Mesothelial cell of epicardium (in vitro differentiated cells): ENCODE data around the gene SHOX. TPM values are rescaled to one million over a fixed set of nuclear protein-coding genes. Genes with fewer than 3 reads are reported as not detected.

ENCODE experiments used
- DNase-seq, 2 experiments: peaks; one replicate each; pipeline ENCODE4 v3.0.0; 2021; ENCODE audit warnings: low spot score in 2 of 2; ENCODE audit not compliant: unreplicated experiment in 2 of 2
- H3K27ac Mint-ChIP-seq: 2 replicates; pipeline ENCODE4 v1.8.0; 2021; ENCODE audit warnings: mixed read lengths
- H3K27me3 Mint-ChIP-seq: 2 replicates; pipeline ENCODE4 v1.8.0; 2021; ENCODE audit warnings: low read depth, mixed read lengths
- H3K36me3 Mint-ChIP-seq: 2 replicates; pipeline ENCODE4 v1.8.0; 2021; ENCODE audit warnings: mixed read lengths
- H3K4me1 Mint-ChIP-seq: 2 replicates; pipeline ENCODE4 v1.8.0; 2021; ENCODE audit warnings: mixed read lengths
- H3K4me3 Mint-ChIP-seq: 2 replicates; pipeline ENCODE4 v1.8.0; 2021; ENCODE audit warnings: mild to moderate bottlenecking, moderate library complexity, mixed read lengths
- H3K9me3 Mint-ChIP-seq: 2 replicates; pipeline ENCODE4 v1.8.0; 2021; ENCODE audit warnings: mixed read lengths
- total RNA-seq: library from RNA; stranded (reverse); gene quantifications from 3 replicates; pipeline ENCODE4 v1.2.1, GENCODE V29; 2021
- TF ChIP-seq, protein P1 (sequence below): fragments of 200-600 bp; sonication (generic); IDR thresholded peaks from one replicate; pipeline ENCODE4 v1.5.0; 2021; ENCODE audit warnings: antibody characterized with exemption; ENCODE audit not compliant: unreplicated experiment

Gene SHOX
- total RNA-seq, 1 donor from 2014 or later, result not detected

DNA sequence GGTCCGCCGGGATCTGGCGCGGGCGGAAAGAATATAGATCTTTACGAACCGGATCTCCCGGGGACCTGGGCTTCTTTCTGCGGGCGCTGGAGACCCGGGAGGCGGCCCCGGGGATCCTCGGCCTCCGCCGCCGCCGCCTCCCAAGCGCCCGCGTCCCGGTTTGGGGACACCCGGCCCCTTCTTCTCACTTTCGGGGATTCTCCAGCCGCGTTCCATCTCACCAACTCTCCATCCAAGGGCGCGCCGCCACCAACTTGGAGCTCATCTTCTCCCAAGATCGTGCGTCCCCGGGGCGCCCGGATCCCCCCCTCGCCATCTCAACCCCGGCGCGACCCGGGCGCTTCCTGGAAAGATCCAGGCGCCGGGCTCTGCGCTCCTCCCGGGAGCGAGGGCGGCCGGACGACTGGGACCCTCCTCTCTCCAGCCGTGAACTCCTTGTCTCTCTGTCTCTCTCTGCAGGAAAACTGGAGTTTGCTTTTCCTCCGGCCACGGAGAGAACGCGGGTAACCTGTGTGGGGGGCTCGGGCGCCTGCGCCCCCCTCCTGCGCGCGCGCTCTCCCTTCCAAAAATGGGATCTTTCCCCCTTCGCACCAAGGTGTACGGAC, 482 bp upstream of the SHOX start:
- no peak for DNase-seq
- Mint-ChIP-seq H3K9me3 (no peaks in the 10 kb centered on the region), H3K27me3 (peaks cover 92% of the 10 kb centered on the region), H3K27ac (no peak overlapping the region), H3K36me3 (no peaks in the 10 kb centered on the region), H3K4me1 (peaks cover under 1% of the 10 kb centered on the region), H3K4me3 (no peak overlapping the region)
- TF ChIP-seq, protein P1, sequence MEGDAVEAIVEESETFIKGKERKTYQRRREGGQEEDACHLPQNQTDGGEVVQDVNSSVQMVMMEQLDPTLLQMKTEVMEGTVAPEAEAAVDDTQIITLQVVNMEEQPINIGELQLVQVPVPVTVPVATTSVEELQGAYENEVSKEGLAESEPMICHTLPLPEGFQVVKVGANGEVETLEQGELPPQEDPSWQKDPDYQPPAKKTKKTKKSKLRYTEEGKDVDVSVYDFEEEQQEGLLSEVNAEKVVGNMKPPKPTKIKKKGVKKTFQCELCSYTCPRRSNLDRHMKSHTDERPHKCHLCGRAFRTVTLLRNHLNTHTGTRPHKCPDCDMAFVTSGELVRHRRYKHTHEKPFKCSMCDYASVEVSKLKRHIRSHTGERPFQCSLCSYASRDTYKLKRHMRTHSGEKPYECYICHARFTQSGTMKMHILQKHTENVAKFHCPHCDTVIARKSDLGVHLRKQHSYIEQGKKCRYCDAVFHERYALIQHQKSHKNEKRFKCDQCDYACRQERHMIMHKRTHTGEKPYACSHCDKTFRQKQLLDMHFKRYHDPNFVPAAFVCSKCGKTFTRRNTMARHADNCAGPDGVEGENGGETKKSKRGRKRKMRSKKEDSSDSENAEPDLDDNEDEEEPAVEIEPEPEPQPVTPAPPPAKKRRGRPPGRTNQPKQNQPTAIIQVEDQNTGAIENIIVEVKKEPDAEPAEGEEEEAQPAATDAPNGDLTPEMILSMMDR, result no peak

DNA sequence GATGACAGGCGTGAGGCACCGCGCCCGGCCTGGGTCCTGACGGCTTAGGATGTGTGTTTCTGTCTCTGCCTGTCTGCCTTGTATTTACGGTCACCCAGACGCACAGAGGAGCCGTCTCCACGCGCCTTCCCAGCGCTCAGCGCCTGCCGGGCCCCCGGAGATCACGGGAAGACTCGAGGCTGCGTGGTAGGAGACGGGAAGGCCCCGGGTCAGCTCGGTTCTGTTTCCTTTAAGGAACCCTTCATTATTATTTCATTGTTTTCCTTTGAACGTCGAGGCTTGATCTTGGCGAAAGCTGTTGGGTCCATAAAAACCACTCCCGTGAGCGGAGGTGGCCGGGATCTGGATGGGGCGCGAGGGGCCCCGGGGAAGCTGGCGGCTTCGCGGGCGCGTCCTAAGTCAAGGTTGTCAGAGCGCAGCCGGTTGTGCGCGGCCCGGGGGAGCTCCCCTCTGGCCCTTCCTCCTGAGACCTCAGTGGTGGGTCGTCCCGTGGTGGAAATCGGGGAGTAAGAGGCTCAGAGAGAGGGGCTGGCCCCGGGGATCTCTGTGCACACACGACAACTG, 1.3 kb downstream of the SHOX start:
- Mint-ChIP-seq H3K9me3 (no peaks in the 10 kb centered on the region), H3K4me3 (no peak overlapping the region), H3K27ac (no peak overlapping the region), H3K27me3 (peaks cover 86% of the 10 kb centered on the region), H3K36me3 (no peaks in the 10 kb centered on the region), H3K4me1 (no peaks in the 10 kb centered on the region)
- DNase-seq, result no peak
- TF ChIP-seq, protein P1, result no peak

DNA sequence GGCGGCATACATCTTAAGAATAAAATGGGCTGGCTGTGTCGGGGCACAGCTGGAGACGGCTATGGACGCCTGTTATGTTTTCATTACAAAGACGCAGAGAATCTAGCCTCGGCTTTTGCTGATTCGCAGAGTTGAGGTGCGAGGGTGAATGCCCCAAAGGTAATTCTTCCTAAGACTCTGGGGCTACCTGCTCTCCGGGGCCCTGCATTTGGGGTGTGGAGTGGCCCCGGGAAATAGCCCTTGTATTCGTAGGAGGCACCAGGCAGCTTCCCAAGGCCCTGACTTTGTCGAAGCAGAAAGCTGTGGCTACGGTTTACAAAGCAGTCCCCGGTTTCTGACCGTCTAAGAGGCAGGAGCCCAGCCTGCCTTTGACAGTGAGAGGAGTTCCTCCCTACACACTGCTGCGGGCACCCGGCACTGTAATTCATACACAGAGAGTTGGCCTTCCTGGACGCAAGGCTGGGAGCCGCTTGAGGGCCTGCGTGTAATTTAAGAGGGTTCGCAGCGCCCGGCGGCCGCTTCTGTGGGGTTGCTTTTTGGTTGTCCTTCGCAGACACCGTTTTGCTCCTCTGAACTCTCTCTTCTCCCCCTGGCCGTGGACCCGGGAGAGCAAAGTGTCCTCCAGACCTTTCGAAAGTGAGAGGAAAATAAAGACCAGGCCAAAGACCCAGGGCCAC, 1.9 kb downstream of the SHOX start:
- H3K27ac Mint-ChIP-seq, result no peak overlapping the region
- H3K36me3 Mint-ChIP-seq, result no peaks in the 10 kb centered on the region
- H3K4me1 Mint-ChIP-seq, result peaks cover 3% of the 10 kb centered on the region
- TF ChIP-seq, protein P1, result no peak
- DNase-seq, result no peak
- H3K9me3 Mint-ChIP-seq, result no peaks in the 10 kb centered on the region
- H3K27me3 Mint-ChIP-seq, result peaks cover 86% of the 10 kb centered on the region
- H3K4me3 Mint-ChIP-seq, result no peak overlapping the region

DNA sequence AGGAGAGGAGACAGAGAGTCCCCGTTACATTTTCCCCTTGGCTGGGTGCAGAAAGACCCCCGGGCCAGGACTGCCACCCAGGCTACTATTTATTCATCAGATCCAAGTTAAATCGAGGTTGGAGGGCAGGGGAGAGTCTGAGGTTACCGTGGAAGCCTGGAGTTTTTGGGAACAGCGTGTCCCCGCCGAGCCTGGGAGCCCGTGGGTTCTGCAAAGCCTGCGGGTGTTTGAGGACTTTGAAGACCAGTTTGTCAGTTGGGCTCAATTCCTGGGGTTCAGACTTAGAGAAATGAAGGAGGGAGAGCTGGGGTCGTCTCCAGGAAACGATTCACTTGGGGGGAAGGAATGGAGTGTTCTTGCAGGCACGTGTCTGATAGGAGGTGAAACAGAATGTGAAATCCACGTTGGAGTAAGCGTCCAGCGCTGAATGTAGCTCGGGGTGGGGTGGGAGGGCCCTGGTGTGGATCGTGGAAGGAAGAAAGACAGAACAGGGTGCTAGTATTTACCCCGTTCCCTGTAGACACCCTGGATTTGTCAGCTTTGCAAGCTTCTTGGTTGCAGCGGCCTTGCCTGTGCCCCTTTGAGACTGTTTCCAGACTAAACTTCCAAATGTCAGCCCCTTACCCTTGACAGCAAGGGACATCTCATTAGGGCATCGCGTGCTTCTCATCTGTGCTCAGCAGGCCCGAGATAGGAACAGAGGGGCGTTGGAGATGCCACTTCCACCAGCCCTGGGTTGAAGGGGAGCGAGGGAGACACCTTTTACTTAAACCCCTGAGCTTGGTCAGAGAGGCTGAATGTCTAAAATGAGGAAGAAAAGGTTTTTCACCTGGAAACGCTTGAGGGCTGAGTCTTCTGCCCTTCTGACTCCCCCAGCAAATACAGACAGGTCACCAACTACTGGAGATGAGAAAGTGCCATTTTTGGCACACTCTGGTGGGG, 2.7 kb downstream of the SHOX start:
- TF ChIP-seq, protein P1, result no peak
- Mint-ChIP-seq H3K4me3 (no peak overlapping the region), H3K9me3 (no peaks in the 10 kb centered on the region), H3K36me3 (no peaks in the 10 kb centered on the region), H3K4me1 (peaks cover 11% of the 10 kb centered on the region), H3K27me3 (peaks cover 87% of the 10 kb centered on the region), H3K27ac (no peak overlapping the region)
- DNase-seq, result no peak

DNA sequence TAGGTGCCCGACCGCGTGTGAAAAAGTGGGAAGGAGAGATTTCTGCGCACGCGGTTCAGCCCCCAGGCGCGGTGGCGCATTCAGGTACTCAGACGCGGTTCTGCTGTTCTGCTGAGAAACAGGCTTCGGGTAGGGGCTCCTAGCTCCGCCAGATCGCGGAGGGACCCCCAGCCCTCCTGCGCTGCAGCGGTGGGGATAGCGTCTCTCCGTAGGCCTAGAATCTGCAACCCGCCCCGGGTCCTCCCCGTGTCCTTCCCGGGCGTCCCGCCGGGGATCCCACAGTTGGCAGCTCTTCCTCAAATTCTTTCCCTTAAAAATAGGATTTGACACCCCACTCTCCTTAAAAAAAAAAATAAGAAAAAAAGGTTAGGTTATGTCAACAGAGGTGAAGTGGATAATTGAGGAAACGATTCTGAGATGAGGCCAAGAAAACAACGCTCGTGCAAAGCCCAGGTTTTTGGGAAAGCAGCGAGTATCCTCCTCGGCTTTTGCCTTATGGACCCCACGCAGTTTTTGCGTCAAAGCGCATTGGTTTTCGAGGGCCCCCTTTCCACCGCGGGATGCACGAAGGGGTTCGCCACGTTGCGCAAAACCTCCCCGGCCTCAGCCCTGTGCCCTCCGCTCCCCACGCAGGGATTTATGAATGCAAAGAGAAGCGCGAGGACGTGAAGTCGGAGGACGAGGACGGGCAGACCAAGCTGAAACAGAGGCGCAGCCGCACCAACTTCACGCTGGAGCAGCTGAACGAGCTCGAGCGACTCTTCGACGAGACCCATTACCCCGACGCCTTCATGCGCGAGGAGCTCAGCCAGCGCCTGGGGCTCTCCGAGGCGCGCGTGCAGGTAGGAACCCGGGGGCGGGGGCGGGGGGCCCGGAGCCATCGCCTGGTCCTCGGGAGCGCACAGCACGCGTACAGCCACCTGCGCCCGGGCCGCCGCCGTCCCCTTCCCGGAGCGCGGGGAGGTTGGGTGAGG, 3.7 kb downstream of the SHOX start:
- no peak overlapping the region for H3K27ac Mint-ChIP-seq
- H3K36me3 Mint-ChIP-seq, result no peaks in the 10 kb centered on the region
- TF ChIP-seq, protein P1, result no peak
- DNase-seq, result no peak
- H3K9me3 Mint-ChIP-seq, result no peaks in the 10 kb centered on the region
- no peak overlapping the region for H3K4me3 Mint-ChIP-seq
- peaks cover 89% of the 10 kb centered on the region for H3K27me3 Mint-ChIP-seq
- peaks cover 15% of the 10 kb centered on the region for H3K4me1 Mint-ChIP-seq
